T47D (cell line): ENCODE measurements around the gene FOXRED2.

Source experiments
- DNase-seq, 2 experiments: peaks; one replicate each; pipeline versions ENCODE4 v3.0.0 to v3.0.0-alpha.2; 2011 to 2012; ENCODE audit warnings: low read depth in 1 of 2, low spot score in 1 of 2
- JUND ChIP-seq: IDR thresholded peaks from 2 replicates; pipeline ENCODE4 v1.6.1; 2012; ENCODE audit warnings: low read depth
- in situ Hi-C: cut with HindIII; loops from 2 replicates; pipeline ENCODE4 v1.10.0; 2016; ENCODE audit warnings: low sequenced_read_pairs, low pct_unique_long_range_greater_than_20kb

Gene FOXRED2

GRCh38 chr22:36472689-36473088, 34.2 kb downstream of the FOXRED2 start:
- in situ Hi-C loops, result no loop called here
- no peak for DNase-seq

GRCh38 chr22:36471341-36471821, 35.5 kb downstream of the FOXRED2 start:
- in situ Hi-C loops, result no loop called here
- no peak for DNase-seq
- no peak for TF ChIP-seq JUND

More at GRCh38 chr22:36472689-36473088, 34.2 kb downstream of the FOXRED2 start:
- no peak for TF ChIP-seq JUND

GRCh38 chr22:36470994-36471331, 35.9 kb downstream of the FOXRED2 start:
- in situ Hi-C loops, result no loop called here
- no peak for TF ChIP-seq JUND
- DNase-seq, result no peak

GRCh38 chr22:36470162-36470993, 36.5 kb downstream of the FOXRED2 start:
- DNase-seq, result peak; percentile 41 to 84
- in situ Hi-C loops, result no loop called here
- no peak for TF ChIP-seq JUND

GRCh38 chr22:36469094-36469710, 37.6 kb downstream of the FOXRED2 start:
- DNase-seq, result no peak
- in situ Hi-C loops, result no loop called here
- TF ChIP-seq JUND, result no peak

GRCh38 chr22:36467946-36468345, 38.9 kb downstream of the FOXRED2 start:
- peak in 1 of 2 experiments; percentile 46 for DNase-seq
- no peak for TF ChIP-seq JUND
- in situ Hi-C loops, result no loop called here

- in situ Hi-C loops, result no loop called here
- no peak for TF ChIP-seq JUND
- DNase-seq, result no peak
These were observed 39.6 kb downstream of the FOXRED2 start for GRCh38 chr22:36467042-36467810.

- TF ChIP-seq JUND, result no peak
- in situ Hi-C loops, result no loop called here
- no peak for DNase-seq
These were observed 40.6 kb downstream of the FOXRED2 start for GRCh38 chr22:36466258-36466657.

- peak; percentile 51 to 90 for DNase-seq
- peak; percentile 61 for TF ChIP-seq JUND
- in situ Hi-C loops, result no loop called here
These were observed 41.4 kb downstream of the FOXRED2 start for GRCh38 chr22:36465232-36466021.

- in situ Hi-C loops, result no loop called here
- TF ChIP-seq JUND, result no peak
- DNase-seq, result no peak
These were observed 42.1 kb downstream of the FOXRED2 start for GRCh38 chr22:36464715-36465231.

GRCh38 chr22:36463783-36464184, 43.1 kb downstream of the FOXRED2 start:
- DNase-seq, result no peak
- in situ Hi-C loops, result no loop called here
- no peak for TF ChIP-seq JUND
